Natural killer cell (primary cell): ENCODE data around the gene PHF20. TPM values are rescaled to one million over a fixed set of nuclear protein-coding genes. Genes with fewer than 3 reads are reported as not detected.

ENCODE experiments used
- ATAC-seq, 3 donors: fragments of 150-1000 bp in 2 of 3; fragments of 200-7000 bp in 1 of 3; cut with Tn5 transposase; 1 replicate in 1 of 3; 2 replicates in 2 of 3; pipeline ENCODE4 v1.10.0; 2021; ENCODE audit warnings: mild to moderate bottlenecking in 2 of 3, moderate library complexity in 2 of 3
- DNase-seq, 2 donors: peaks; one replicate each; pipeline versions ENCODE4 v3.0.0 to v3.0.0-alpha.2; 2013 to 2021; ENCODE audit warnings: mixed read lengths in 1 of 2
- H3K27ac ChIP-seq: one replicate; pipeline ENCODE4 v1.5.1; 2013; ENCODE audit warnings: mild to moderate bottlenecking, low read length
- H3K27me3 ChIP-seq: one replicate; pipeline ENCODE4 v1.6.1; 2013; ENCODE audit warnings: low read length; ENCODE audit not compliant: control insufficient read depth, insufficient read depth
- H3K36me3 ChIP-seq: one replicate; pipeline ENCODE4 v1.6.1; 2013; ENCODE audit warnings: low read length; ENCODE audit not compliant: control insufficient read depth, insufficient read depth
- H3K4me1 ChIP-seq: one replicate; pipeline ENCODE4 v1.6.1; 2013; ENCODE audit warnings: low read length; ENCODE audit not compliant: control insufficient read depth, insufficient read depth
- H3K4me3 ChIP-seq: one replicate; pipeline ENCODE4 v1.5.1; 2013; ENCODE audit warnings: low read length
- H3K9me3 ChIP-seq: one replicate; pipeline ENCODE4 v1.6.1; 2013; ENCODE audit warnings: low read length; ENCODE audit not compliant: control insufficient read depth, insufficient read depth
- H3K27ac Mint-ChIP-seq, 2 donors: one replicate each; pipeline ENCODE4 v1.8.0; 2022; ENCODE audit warnings: mild to moderate bottlenecking in 2 of 2, mixed read lengths in 2 of 2, moderate library complexity in 1 of 2
- H3K27me3 Mint-ChIP-seq, 2 donors: one replicate each; pipeline ENCODE4 v1.8.0; 2022; ENCODE audit warnings: low read depth in 2 of 2, mixed read lengths in 2 of 2
- H3K36me3 Mint-ChIP-seq: one replicate; pipeline ENCODE4 v1.8.0; 2022; ENCODE audit warnings: mixed read lengths
- H3K4me1 Mint-ChIP-seq, 2 donors: one replicate each; pipeline ENCODE4 v1.8.0; 2022; ENCODE audit warnings: mixed read lengths in 2 of 2
- H3K4me3 Mint-ChIP-seq: one replicate; pipeline ENCODE4 v1.8.0; 2022; ENCODE audit warnings: mild to moderate bottlenecking, moderate library complexity, mixed read lengths
- H3K9me3 Mint-ChIP-seq, 2 donors: one replicate each; pipeline ENCODE4 v1.8.0; 2022; ENCODE audit warnings: mixed read lengths in 2 of 2
- WGBS: methylation state at CpG from one replicate; pipeline ENCODE4 v1.1.7; 2013; ENCODE audit warnings: missing lambda C conversion rate; ENCODE audit not compliant: insufficient coverage; 5-methylcytosine and 5-hydroxymethylcytosine counted together
- intact Hi-C: fragments of 100-400 bp; cut with micrococcal nuclease; formaldehyde crosslinking; loops from one replicate; pipeline ENCODE4 v1.14.2; 2022
- total RNA-seq, 4 donors: library from RNA; stranded (reverse); fragments of 120-200 nt in 1 of 4; gene quantifications; one replicate each; pipeline versions ENCODE4 v1.2.3 to v1.2.4, GENCODE V29; 2013 to 2022
- TF ChIP-seq, protein P1 (sequence below): fragments of 200-600 bp; IDR thresholded peaks from one replicate; pipeline ENCODE4 v1.8.0; 2022; ENCODE audit warnings: antibody characterized with exemption

PHF20 gene
- total RNA-seq, 3 donors from 2014 or later (not counting 1 experiment from before 2014, with no cell fraction given), result 151 to 165 (median 161) TPM

DNA sequence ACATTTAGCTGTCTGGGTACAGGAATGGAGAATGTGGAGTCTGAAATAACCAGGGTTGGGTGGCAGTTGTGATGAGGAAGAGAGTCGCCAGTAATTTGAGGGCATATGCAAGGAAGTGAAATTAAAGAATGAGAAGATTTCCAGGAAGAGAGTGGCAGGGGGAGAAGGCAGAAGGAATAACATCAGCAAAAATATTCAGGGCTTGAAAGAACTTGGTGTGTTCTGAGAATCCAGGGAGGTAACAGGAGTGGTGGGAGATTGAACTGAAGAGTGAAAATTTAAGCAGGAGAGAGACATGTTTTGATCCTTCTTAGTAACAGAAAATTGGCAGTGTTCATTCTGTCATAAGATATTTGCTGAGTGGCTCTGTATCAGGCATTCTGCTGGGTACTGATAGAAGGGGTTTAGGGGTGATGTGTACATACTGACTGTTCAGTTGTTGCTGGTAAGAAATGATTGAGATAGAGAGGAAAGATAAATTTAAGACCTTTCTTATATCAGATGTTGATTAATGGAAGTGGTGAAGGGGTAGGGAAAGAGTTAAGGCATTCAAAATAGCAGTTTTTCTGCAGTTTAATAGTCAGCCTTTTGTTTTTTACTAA lies 54.7 kb downstream of the PHF20 start:
- TF ChIP-seq, protein P1, sequence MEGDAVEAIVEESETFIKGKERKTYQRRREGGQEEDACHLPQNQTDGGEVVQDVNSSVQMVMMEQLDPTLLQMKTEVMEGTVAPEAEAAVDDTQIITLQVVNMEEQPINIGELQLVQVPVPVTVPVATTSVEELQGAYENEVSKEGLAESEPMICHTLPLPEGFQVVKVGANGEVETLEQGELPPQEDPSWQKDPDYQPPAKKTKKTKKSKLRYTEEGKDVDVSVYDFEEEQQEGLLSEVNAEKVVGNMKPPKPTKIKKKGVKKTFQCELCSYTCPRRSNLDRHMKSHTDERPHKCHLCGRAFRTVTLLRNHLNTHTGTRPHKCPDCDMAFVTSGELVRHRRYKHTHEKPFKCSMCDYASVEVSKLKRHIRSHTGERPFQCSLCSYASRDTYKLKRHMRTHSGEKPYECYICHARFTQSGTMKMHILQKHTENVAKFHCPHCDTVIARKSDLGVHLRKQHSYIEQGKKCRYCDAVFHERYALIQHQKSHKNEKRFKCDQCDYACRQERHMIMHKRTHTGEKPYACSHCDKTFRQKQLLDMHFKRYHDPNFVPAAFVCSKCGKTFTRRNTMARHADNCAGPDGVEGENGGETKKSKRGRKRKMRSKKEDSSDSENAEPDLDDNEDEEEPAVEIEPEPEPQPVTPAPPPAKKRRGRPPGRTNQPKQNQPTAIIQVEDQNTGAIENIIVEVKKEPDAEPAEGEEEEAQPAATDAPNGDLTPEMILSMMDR, result no peak
- H3K4me1 Mint-ChIP-seq, result peaks cover 32 to 50% of the 10 kb centered on the region in 2 donors
- intact Hi-C loops, result no loop called here

DNA sequence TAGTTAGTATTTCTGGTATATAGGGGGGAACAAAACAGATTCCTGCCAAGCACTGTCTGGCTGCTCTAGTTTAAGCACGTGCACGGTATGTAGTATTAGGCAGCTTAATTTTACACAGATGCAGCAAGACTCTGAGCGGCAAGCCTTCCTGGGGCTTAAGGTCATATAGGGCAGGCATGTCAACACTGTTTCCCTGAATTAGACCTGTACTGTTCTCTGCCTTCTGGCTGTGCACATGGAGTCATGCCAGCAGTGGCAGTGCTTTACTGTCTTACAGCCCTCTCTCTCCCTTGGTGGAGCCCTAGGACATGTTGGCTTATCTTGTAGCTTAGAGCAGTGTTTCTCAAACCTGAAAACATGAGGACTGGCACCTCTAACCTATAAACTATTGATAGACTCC lies 56.6 kb downstream of the PHF20 start:
- Mint-ChIP-seq H3K36me3 (no peaks in the 10 kb centered on the region), H3K27me3 (no peaks in the 10 kb centered on the region), H3K4me1 (peaks cover 38 to 56% of the 10 kb centered on the region in 2 donors), H3K27ac (peak overlapping the region in 1 of 2 donors; percentile 47), H3K4me3 (no peak overlapping the region), H3K9me3 (no peaks in the 10 kb centered on the region)
- H3K4me3 ChIP-seq, result no peak overlapping the region
- no peak overlapping the region for H3K27ac ChIP-seq
- H3K9me3 ChIP-seq, result no peaks in the 10 kb centered on the region
- H3K36me3 ChIP-seq, result peaks cover 6% of the 10 kb centered on the region
- no peaks in the 10 kb centered on the region for H3K4me1 ChIP-seq
- no peaks in the 10 kb centered on the region for H3K27me3 ChIP-seq
- 91% methylated on average over 3 of the region's 3 CpGs for WGBS
- DNase-seq, result no peak
- TF ChIP-seq, protein P1, result no peak
- ATAC-seq, result no peak
- intact Hi-C loops, result no loop called here

More for the DNA sequence above, 54.7 kb downstream of the PHF20 start:
- H3K4me3 Mint-ChIP-seq, result no peak overlapping the region
- 89% methylated on average over 1 of the region's 1 CpG for WGBS
- ATAC-seq (no peak), DNase-seq (no peak)
- Histone ChIP-seq H3K27ac (no peak overlapping the region), H3K4me1 (no peaks in the 10 kb centered on the region), H3K36me3 (peaks cover 6% of the 10 kb centered on the region), H3K27me3 (no peaks in the 10 kb centered on the region), H3K9me3 (no peaks in the 10 kb centered on the region), H3K4me3 (no peak overlapping the region)
- H3K36me3 Mint-ChIP-seq, result no peaks in the 10 kb centered on the region
- peak overlapping the region; percentile 12 to 49 for H3K27ac Mint-ChIP-seq
- H3K9me3 Mint-ChIP-seq, result no peaks in the 10 kb centered on the region
- no peaks in the 10 kb centered on the region for H3K27me3 Mint-ChIP-seq

DNA sequence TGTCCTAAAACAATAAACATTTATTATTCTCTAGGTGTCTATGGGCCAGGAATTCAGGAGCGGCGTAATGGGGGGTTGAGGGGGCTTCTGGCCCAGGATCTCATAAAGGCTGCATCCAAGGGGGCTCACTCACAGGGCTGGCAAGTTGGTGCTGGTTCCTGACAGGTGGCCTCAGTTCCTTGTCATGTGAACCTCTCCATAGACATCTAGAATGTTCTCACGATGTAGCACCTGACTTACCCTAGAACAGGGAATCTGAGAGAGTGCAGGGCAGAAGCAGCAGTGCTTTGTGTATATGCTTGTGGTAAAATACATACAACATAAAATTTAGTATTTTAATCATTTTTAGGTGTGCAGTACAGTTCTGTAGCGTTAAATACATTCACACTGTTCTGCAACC lies 57.1 kb downstream of the PHF20 start:
- H3K9me3 ChIP-seq, result no peaks in the 10 kb centered on the region
- Mint-ChIP-seq H3K4me1 (peaks cover 39 to 57% of the 10 kb centered on the region in 2 donors), H3K9me3 (no peaks in the 10 kb centered on the region), H3K4me3 (no peak overlapping the region), H3K27ac (peak overlapping the region in 1 of 2 donors; percentile 47), H3K36me3 (no peaks in the 10 kb centered on the region), H3K27me3 (no peaks in the 10 kb centered on the region)
- intact Hi-C loops, result no loop called here
- TF ChIP-seq, protein P1, result no peak
- peaks cover 4% of the 10 kb centered on the region for H3K36me3 ChIP-seq
- H3K4me3 ChIP-seq, result no peak overlapping the region
- 100% methylated on average over 3 of the region's 4 CpGs for WGBS
- no peaks in the 10 kb centered on the region for H3K27me3 ChIP-seq
- H3K27ac ChIP-seq, result no peak overlapping the region
- DNase-seq, result no peak
- ATAC-seq, result no peak
- no peaks in the 10 kb centered on the region for H3K4me1 ChIP-seq

DNA sequence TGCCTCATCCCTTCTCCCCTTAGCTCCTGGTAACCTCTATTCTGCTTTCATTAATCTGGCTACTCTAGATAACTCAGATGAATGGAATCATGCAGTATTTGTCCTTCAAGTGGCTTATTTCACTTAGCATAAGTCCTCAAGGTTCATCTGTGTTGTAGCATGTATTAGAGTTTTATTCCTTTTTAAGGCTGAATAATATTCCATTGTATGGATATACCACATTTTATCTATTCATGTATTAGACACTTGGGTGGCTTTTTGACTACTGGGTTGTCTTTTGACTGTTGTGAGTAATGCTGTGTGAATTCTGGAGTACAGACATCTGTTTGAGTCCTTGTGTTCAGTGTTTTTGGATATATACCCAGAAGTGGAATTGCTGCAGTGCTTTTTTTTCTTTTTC lies 58.4 kb downstream of the PHF20 start:
- intact Hi-C loops, result no loop called here
- no peaks in the 10 kb centered on the region for H3K27me3 Mint-ChIP-seq
- H3K36me3 Mint-ChIP-seq, result no peaks in the 10 kb centered on the region
- no peaks in the 10 kb centered on the region for H3K9me3 ChIP-seq
- DNase-seq, result no peak
- ATAC-seq, result no peak
- no peaks in the 10 kb centered on the region for H3K9me3 Mint-ChIP-seq
- H3K36me3 ChIP-seq, result peaks cover 2% of the 10 kb centered on the region
- H3K27me3 ChIP-seq, result no peaks in the 10 kb centered on the region
- H3K4me3 ChIP-seq, result no peak overlapping the region
- peaks cover 39 to 57% of the 10 kb centered on the region in 2 donors for H3K4me1 Mint-ChIP-seq
- no peak overlapping the region for H3K27ac ChIP-seq
- H3K4me3 Mint-ChIP-seq, result no peak overlapping the region
- TF ChIP-seq, protein P1, result no peak
- no peaks in the 10 kb centered on the region for H3K4me1 ChIP-seq
- peak overlapping the region; percentile 8 to 41 for H3K27ac Mint-ChIP-seq
